Stimulated activated CD8-positive, alpha-beta memory T cell treated with anti-CD3 and anti-CD28 coated beads, Interleukin-15, amount 100 ng/mL, for 1 hour (primary cell): ENCODE results near the gene ARMC8.
"Not testable (repeated sequence)": the region's sequence is repeated elsewhere in the genome, so short reads cannot be mapped to it uniquely, and the experiment has no call there.

Source experiments
- DNase-seq: peaks from one replicate; pipeline ENCODE4 v3.0.0-alpha.2; 2020; ENCODE audit warnings: low read depth

ARMC8 gene

GRCh38 chr3:138187296-138188012 is at the start of gene ARMC8:
Gene ARMC8 (plus strand): TSS chr3:138187301. CDS start chr3:138187555, 254 bp downstream.
- DNase-seq, result no peak

GRCh38 chr3:138137861-138138260 is 49.2 kb upstream of the ARMC8 start:
- no peak for DNase-seq

- DNase-seq, result no peak
These were observed 47.4 kb upstream of the ARMC8 start for GRCh38 chr3:138139691-138140090.

GRCh38 chr3:138140940-138141339 is 46.2 kb upstream of the ARMC8 start:
- no peak for DNase-seq

- not testable (repeated sequence) for DNase-seq
These were observed 44.9 kb upstream of the ARMC8 start for GRCh38 chr3:138142181-138142580.

- no peak for DNase-seq
These were observed 38.6 kb upstream of the ARMC8 start for GRCh38 chr3:138148503-138148902.

- DNase-seq, result no peak
These were observed 32.6 kb upstream of the ARMC8 start for GRCh38 chr3:138154534-138154933.

- no peak for DNase-seq
These were observed 29.4 kb upstream of the ARMC8 start for GRCh38 chr3:138157743-138158142.

- no peak for DNase-seq
These were observed 22.0 kb upstream of the ARMC8 start for GRCh38 chr3:138165061-138165460.

- no peak for DNase-seq
These were observed 14.5 kb upstream of the ARMC8 start for GRCh38 chr3:138172625-138173024.

- no peak for DNase-seq
These were observed 13.2 kb upstream of the ARMC8 start for GRCh38 chr3:138173769-138174420.

GRCh38 chr3:138174421-138175131 is 12.5 kb upstream of the ARMC8 start, which contains the start of gene DBR1:
Gene DBR1 (minus strand): TSS chr3:138174921. CDS start chr3:138174795, 126 bp downstream.
- peak; percentile 40 for DNase-seq

- no peak for DNase-seq
These were observed 6.6 kb upstream of the ARMC8 start for GRCh38 chr3:138180375-138181029.

- no peak for DNase-seq
These were observed 2.1 kb upstream of the ARMC8 start for GRCh38 chr3:138184994-138185393.

- no peak for DNase-seq
These were observed 880 bp upstream of the ARMC8 start for GRCh38 chr3:138186221-138186620.

GRCh38 chr3:138186803-138187295 is 252 bp upstream of the ARMC8 start:
- peak; percentile 76 for DNase-seq

GRCh38 chr3:138188013-138188730 is 1.1 kb downstream of the ARMC8 start:
- DNase-seq, result no peak

- DNase-seq, result no peak
These were observed 8.4 kb downstream of the ARMC8 start for GRCh38 chr3:138195481-138195880.

GRCh38 chr3:138196023-138196422 is 8.9 kb downstream of the ARMC8 start:
- no peak for DNase-seq

- DNase-seq, result no peak
These were observed 10.0 kb downstream of the ARMC8 start for GRCh38 chr3:138197058-138197457.

- DNase-seq, result no peak
These were observed 10.4 kb downstream of the ARMC8 start for GRCh38 chr3:138197524-138197923.

GRCh38 chr3:138199851-138200250 is 12.8 kb downstream of the ARMC8 start:
- DNase-seq, result no peak
